HCT116 (cell line): ENCODE measurements around the gene NRXN2. TPM values are rescaled to one million over a fixed set of nuclear protein-coding genes. Genes with fewer than 3 reads are reported as not detected.
"Not testable (repeated sequence)": the region's sequence is repeated elsewhere in the genome, so short reads cannot be mapped to it uniquely, and the experiment has no call there.

Experiments
- ATAC-seq: fragments of 200-7000 bp; cut with Tn5 transposase; 2 replicates; pipeline ENCODE4 v1.9.1; 2020; ENCODE audit warnings: mild to moderate bottlenecking, moderate library complexity
- BruUV-seq: library from RNA; stranded (reverse); fragments of 400-500 nt; replicated peaks from 2 replicates; lab custom pipeline; 2021; lab: Mats Ljungman, UMichigan
- CTCF ChIA-PET: fragments of 300-600 bp; sonication (Branson Sonifier 250); formaldehyde crosslinking; loops from one replicate; lab custom pipeline; 2021; ENCODE audit warnings: antibody characterized with exemption; lab: Charles Lee
- POLR2A ChIA-PET: fragments of 300-600, 350-600 bp; sonication (Branson Sonifier 250); formaldehyde crosslinking; loops from one replicate; lab custom pipeline; 2021; ENCODE audit warnings: antibody characterized with exemption; lab: Charles Lee
- RAD21 ChIA-PET, 2 experiments: fragments of 300-600 bp; sonication (Branson Sonifier 250); formaldehyde crosslinking; loops; one replicate each; lab custom pipeline; 2023; ENCODE audit warnings: low total read pairs in 2 of 2; ENCODE audit not compliant: uncharacterized antibody in 2 of 2, unreplicated experiment in 2 of 2, low non-redundant PET in 1 of 2; lab: Charles Lee
- DNase-seq: peaks from one replicate; pipeline ENCODE4 v3.0.0-alpha.2; 2010; ENCODE audit warnings: low read depth, low spot score
- H2AFZ ChIP-seq: fragments of 200-600 bp; shearing (Covaris generic), sonication (generic); 2 replicates; pipeline ENCODE4 v1.6.1; 2017; ENCODE audit warnings: low read depth, mixed run types, mixed read lengths, antibody characterized with exemption, low read length; ENCODE audit not compliant: poor library complexity, severe bottlenecking
- H3K27ac ChIP-seq: 2 replicates; pipeline ENCODE4 v1.5.1; 2012; ENCODE audit warnings: low read depth, low read length
- H3K27me3 ChIP-seq: fragments of 200-600 bp; sonication (generic); 2 replicates; pipeline ENCODE4 v1.6.1; 2016; ENCODE audit warnings: mixed run types, low read length, mixed read lengths; ENCODE audit not compliant: insufficient read depth
- H3K36me3 ChIP-seq, 2 experiments: fragments of 200-500 bp in 1 of 2; fragments of 200-600 bp in 1 of 2; sonication (Bioruptor generic) in 1 of 2; sonication (generic) in 1 of 2; 2 replicates each; pipeline versions ENCODE4 v1.5.1 to v1.6.1; 2014 to 2016; ENCODE audit warnings: low read length in 2 of 2, inconsistent platforms in 1 of 2, mixed read lengths in 1 of 2, mixed run types in 1 of 2; ENCODE audit not compliant: insufficient read depth in 2 of 2, control insufficient read depth in 1 of 2
- H3K4me1 ChIP-seq, 2 experiments: fragments of 200-600 bp in 1 of 2; sonication (generic) in 1 of 2; 2 replicates each; pipeline versions ENCODE4 v1.5.1 to v1.6.1; 2012 to 2017; ENCODE audit warnings: low read length in 2 of 2, inconsistent platforms in 1 of 2, mild to moderate bottlenecking in 1 of 2, mixed read lengths in 1 of 2, mixed run types in 1 of 2, moderate library complexity in 1 of 2; ENCODE audit not compliant: insufficient read depth in 2 of 2, control insufficient read depth in 1 of 2
- H3K4me2 ChIP-seq: fragments of 200-600 bp; sonication (generic); 2 replicates; pipeline ENCODE4 v1.6.1; 2017; ENCODE audit warnings: mixed run types, low read length, mixed read lengths
- H3K4me3 ChIP-seq, 2 experiments: fragments of 200-600 bp in 1 of 2; sonication (generic) in 1 of 2; replicated peaks in 1 of 2; 2 replicates each; pipeline ENCODE4 v1.5.1; 2011 to 2016; ENCODE audit warnings: low read length in 2 of 2, control low read depth in 1 of 2, low read depth in 1 of 2, mild to moderate bottlenecking in 1 of 2, mixed read lengths in 1 of 2, mixed run types in 1 of 2
- H3K79me2 ChIP-seq: fragments of 200-600 bp; sonication (generic); 2 replicates; pipeline ENCODE4 v1.6.1; 2017; ENCODE audit warnings: mild to moderate bottlenecking, mixed run types, low read length, moderate library complexity, mixed read lengths; ENCODE audit not compliant: insufficient read depth
- H3K9ac ChIP-seq: fragments of 200-600 bp; sonication (generic); 2 replicates; pipeline ENCODE4 v1.6.1; 2016; ENCODE audit warnings: low read length, mixed read lengths
- H3K9me2 ChIP-seq: fragments of 200-600 bp; sonication (generic), shearing (Covaris generic); 2 replicates; pipeline ENCODE4 v1.6.1; 2017; ENCODE audit warnings: mixed run types, mild to moderate bottlenecking, moderate library complexity; ENCODE audit not compliant: insufficient read depth
- H3K9me3 ChIP-seq, 2 experiments: fragments of 200-500 bp in 1 of 2; fragments of 200-600 bp in 1 of 2; sonication (Bioruptor generic) in 1 of 2; sonication (generic) in 1 of 2; 2 replicates each; pipeline ENCODE4 v1.6.1; 2014 to 2017; ENCODE audit warnings: low read length in 2 of 2, mixed read lengths in 2 of 2, inconsistent platforms in 1 of 2, low read depth in 1 of 2, mild to moderate bottlenecking in 1 of 2, mixed run types in 1 of 2, moderate library complexity in 1 of 2; ENCODE audit not compliant: control insufficient read depth in 1 of 2, insufficient read depth in 1 of 2
- H4K20me1 ChIP-seq: fragments of 200-600 bp; sonication (generic), shearing (Covaris generic); 2 replicates; pipeline ENCODE4 v1.6.1; 2017; ENCODE audit warnings: mixed run types, mild to moderate bottlenecking, moderate library complexity; ENCODE audit not compliant: insufficient read depth
- EGR1 ChIP-seq: IDR thresholded peaks from 2 replicates; pipeline ENCODE4 v1.6.1; 2012; ENCODE audit warnings: low read depth
- SRF ChIP-seq: IDR thresholded peaks from 2 replicates; pipeline ENCODE4 v1.6.1; 2012; ENCODE audit warnings: low read depth
- YY1 ChIP-seq: IDR thresholded peaks from 2 replicates; pipeline ENCODE4 v1.6.1; 2011; ENCODE audit warnings: low read length, low read depth, moderate library complexity, mild to moderate bottlenecking; ENCODE audit not compliant: insufficient replicate concordance; ENCODE audit errors: extremely low read depth
- ZNF274 ChIP-seq: fragments of 200-500 bp; sonication (Bioruptor generic); IDR thresholded peaks from 2 replicates; pipeline ENCODE4 v1.6.1; 2014; ENCODE audit warnings: mild to moderate bottlenecking, low read depth, low read length, inconsistent platforms
- intact Hi-C: fragments of 100-400 bp; cut with micrococcal nuclease; formaldehyde crosslinking; loops from 2 replicates; pipeline ENCODE4 v1.10.0; 2022
- total RNA-seq: library from RNA; stranded (reverse); gene quantifications from one replicate; pipeline ENCODE4 v1.2.1, GENCODE V29; 2021; ENCODE audit not compliant: unreplicated experiment
- TF ChIP-seq, protein P1 (sequence below): IDR thresholded peaks from 2 replicates; pipeline ENCODE4 v1.6.1; 2011; ENCODE audit warnings: mild to moderate bottlenecking, low read length, moderate library complexity; ENCODE audit not compliant: insufficient replicate concordance; ENCODE audit errors: extremely low read depth

Gene NRXN2
- total RNA-seq, 1 experiment from 2014 or later, result 1.5 TPM

DNA sequence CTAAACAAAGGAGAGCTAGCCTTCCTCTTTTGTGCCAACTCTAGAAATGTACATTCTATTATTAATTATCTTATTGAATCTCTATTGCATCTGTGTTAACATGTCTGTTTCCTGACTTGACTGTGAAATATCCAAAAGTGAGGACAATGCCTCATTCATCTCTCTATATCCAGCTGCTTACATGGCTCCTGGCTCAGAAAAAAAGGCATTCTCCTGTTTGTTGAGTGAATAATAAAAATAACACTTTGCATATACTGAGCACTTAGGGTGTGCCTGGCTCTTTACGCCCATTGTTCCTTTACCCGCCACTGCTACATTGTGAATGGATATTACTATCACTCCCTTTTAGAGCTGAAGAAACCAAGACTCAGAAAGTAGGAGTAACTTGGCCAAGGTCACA lies 19.9 kb downstream of the NRXN2 start:
- Histone ChIP-seq H2AFZ (no peak overlapping the region), H3K27me3 (peaks cover 11% of the 10 kb centered on the region), H3K9me3 (no peaks in the 10 kb centered on the region), H3K4me1 (no peaks in the 10 kb centered on the region), H3K9ac (no peak overlapping the region), H3K27ac (no peak overlapping the region), H4K20me1 (no peaks in the 10 kb centered on the region), H3K4me3 (no peak overlapping the region), H3K36me3 (no peaks in the 10 kb centered on the region), H3K9me2 (no peaks in the 10 kb centered on the region), H3K4me2 (no peak overlapping the region), H3K79me2 (no peaks in the 10 kb centered on the region)
- intact Hi-C loops, result no loop called here
- ChIA-PET CTCF (interaction anchor here (0.7 to 3.7 kb wide), 2 partner anchors 14 to 321 kb away, joined by 3 to 50 read pairs; no protein-coding TSS in a partner anchor), RAD21 (no interaction called here), POLR2A (interaction anchor here (0.7 kb wide), 1 partner anchor 102 kb away, joined by 3 read pairs; no protein-coding TSS in a partner anchor)
- DNase-seq (no peak), ATAC-seq (no peak)
- TF ChIP-seq, protein P1, sequence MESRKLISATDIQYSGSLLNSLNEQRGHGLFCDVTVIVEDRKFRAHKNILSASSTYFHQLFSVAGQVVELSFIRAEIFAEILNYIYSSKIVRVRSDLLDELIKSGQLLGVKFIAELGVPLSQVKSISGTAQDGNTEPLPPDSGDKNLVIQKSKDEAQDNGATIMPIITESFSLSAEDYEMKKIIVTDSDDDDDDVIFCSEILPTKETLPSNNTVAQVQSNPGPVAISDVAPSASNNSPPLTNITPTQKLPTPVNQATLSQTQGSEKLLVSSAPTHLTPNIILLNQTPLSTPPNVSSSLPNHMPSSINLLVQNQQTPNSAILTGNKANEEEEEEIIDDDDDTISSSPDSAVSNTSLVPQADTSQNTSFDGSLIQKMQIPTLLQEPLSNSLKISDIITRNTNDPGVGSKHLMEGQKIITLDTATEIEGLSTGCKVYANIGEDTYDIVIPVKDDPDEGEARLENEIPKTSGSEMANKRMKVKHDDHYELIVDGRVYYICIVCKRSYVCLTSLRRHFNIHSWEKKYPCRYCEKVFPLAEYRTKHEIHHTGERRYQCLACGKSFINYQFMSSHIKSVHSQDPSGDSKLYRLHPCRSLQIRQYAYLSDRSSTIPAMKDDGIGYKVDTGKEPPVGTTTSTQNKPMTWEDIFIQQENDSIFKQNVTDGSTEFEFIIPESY, result no peak
- TF ChIP-seq EGR1 (no peak), ZNF274 (no peak), YY1 (no peak), SRF (no peak)
- BruUV-seq, result no TSS peak

GRCh38 chr11:64701956-64702355 lies 21.0 kb downstream of the NRXN2 start:
- BruUV-seq, H3K9me3 ChIP-seq, H3K9me2 ChIP-seq, H4K20me1 ChIP-seq, H2AFZ ChIP-seq, H3K36me3 ChIP-seq, RAD21 ChIA-PET, H3K4me1 ChIP-seq, H3K4me3 ChIP-seq, H3K9ac ChIP-seq, intact Hi-C loops, H3K4me2 ChIP-seq, H3K27ac ChIP-seq, POLR2A ChIA-PET, DNase-seq, H3K79me2 ChIP-seq, ATAC-seq: not testable (repeated sequence)
- CTCF ChIA-PET, result interaction anchor here (0.5 kb wide), 1 partner anchor 13 kb away, joined by 3 read pairs; no protein-coding TSS in a partner anchor
- peaks cover 11% of the 10 kb centered on the region for H3K27me3 ChIP-seq
